ENCODE data around the gene DNM1.
A peak's percentile ranks its signal among the peaks of the same experiment; 100 is the strongest.

The DNM1 gene

GRCh38 chr9:128213746-128214497, 10.7 kb downstream of the DNM1 start:
- no peak overlapping the region for H3K4me3 ChIP-seq (ENCODE audit: control insufficient read depth, low read depth, low read length)
- TF ChIP-seq CTCF (conservative IDR thresholded peaks at IDR 0.05; ENCODE audit: control insufficient read depth, insufficient read depth, low read depth, low read length) = no peak
- no peak for DNase-seq (ENCODE audit: low read depth)

- TF ChIP-seq CTCF (conservative IDR thresholded peaks at IDR 0.05; ENCODE audit: control insufficient read depth, insufficient read depth, low read depth, low read length) = no peak
- no peak overlapping the region for H3K4me3 ChIP-seq (ENCODE audit: control insufficient read depth, low read depth, low read length)
- peak; percentile 32 for DNase-seq (ENCODE audit: low read depth)
These were observed 11.7 kb downstream of the DNM1 start for GRCh38 chr9:128214571-128215490.

- no peak overlapping the region for H3K4me3 ChIP-seq (ENCODE audit: control insufficient read depth, low read depth, low read length)
- no peak for TF ChIP-seq CTCF (conservative IDR thresholded peaks at IDR 0.05; ENCODE audit: control insufficient read depth, insufficient read depth, low read depth, low read length)
- peak; percentile 83 for DNase-seq (ENCODE audit: low read depth)
These were observed 12.6 kb downstream of the DNM1 start for GRCh38 chr9:128215491-128216409.

GRCh38 chr9:128216781-128217553, 13.8 kb downstream of the DNM1 start:
- no peak for TF ChIP-seq CTCF (conservative IDR thresholded peaks at IDR 0.05; ENCODE audit: control insufficient read depth, insufficient read depth, low read depth, low read length)
- no peak for DNase-seq (ENCODE audit: low read depth)
- H3K4me3 ChIP-seq (ENCODE audit: control insufficient read depth, low read depth, low read length) = no peak overlapping the region

GRCh38 chr9:128218172-128218517, 15.0 kb downstream of the DNM1 start:
- no peak for DNase-seq (ENCODE audit: low read depth)
- no peak overlapping the region for H3K4me3 ChIP-seq (ENCODE audit: control insufficient read depth, low read depth, low read length)
- no peak for TF ChIP-seq CTCF (conservative IDR thresholded peaks at IDR 0.05; ENCODE audit: control insufficient read depth, insufficient read depth, low read depth, low read length)
